Activated CD4-positive, alpha-beta memory T cell treated with anti-CD3 and anti-CD28 coated beads, Interleukin-2, amount 10 ng/mL, durations not matched to agents 7 days and 5 days (primary cell): Measurements from ENCODE around the gene COG7. TPM values are rescaled to one million over a fixed set of nuclear protein-coding genes. Genes with fewer than 3 reads are reported as not detected.

Source experiments
- CTCF ChIA-PET: fragments of 350-600 bp; sonication (Branson Sonifier 250); formaldehyde crosslinking; loops from one replicate; lab custom pipeline; 2021; ENCODE audit warnings: antibody characterized with exemption, inconsistent platforms; lab: Charles Lee
- POLR2A ChIA-PET: fragments of 350-600 bp; sonication (Branson Sonifier 250); formaldehyde crosslinking; loops from one replicate; lab custom pipeline; 2021; ENCODE audit warnings: antibody characterized with exemption; lab: Charles Lee
- DNase-seq: peaks from one replicate; pipeline ENCODE4 v3.0.0-alpha.2; 2020
- H3K27ac Mint-ChIP-seq: one replicate; pipeline ENCODE4 v1.8.0; 2021; ENCODE audit warnings: mild to moderate bottlenecking, mixed read lengths
- H3K27me3 Mint-ChIP-seq: one replicate; pipeline ENCODE4 v1.8.0; 2021; ENCODE audit warnings: mixed read lengths
- H3K36me3 Mint-ChIP-seq: one replicate; pipeline ENCODE4 v1.8.0; 2021; ENCODE audit warnings: low read depth, mixed read lengths
- H3K4me1 Mint-ChIP-seq: one replicate; pipeline ENCODE4 v1.8.0; 2021; ENCODE audit warnings: mixed read lengths
- H3K4me3 Mint-ChIP-seq: one replicate; pipeline ENCODE4 v1.8.0; 2021; ENCODE audit warnings: mild to moderate bottlenecking, mixed read lengths
- H3K9me3 Mint-ChIP-seq: one replicate; pipeline ENCODE4 v1.8.0; 2021; ENCODE audit warnings: mixed read lengths
- total RNA-seq, 2 experiments: library from RNA; stranded (reverse); gene quantifications; one replicate each; pipeline ENCODE4 v1.2.3, GENCODE V29; 2021

Gene COG7
- total RNA-seq, 2 experiments from 2014 or later: 18.0 to 19.0 TPM

- no peak for DNase-seq
- ChIA-PET POLR2A (no interaction called here), CTCF (no interaction called here)
- H3K27me3 Mint-ChIP-seq: no peaks in the 10 kb centered on the region
- no peak overlapping the region for H3K27ac Mint-ChIP-seq
- no peak overlapping the region for H3K4me3 Mint-ChIP-seq
- H3K36me3 Mint-ChIP-seq: no peaks in the 10 kb centered on the region
- no peaks in the 10 kb centered on the region for H3K9me3 Mint-ChIP-seq
- H3K4me1 Mint-ChIP-seq: no peaks in the 10 kb centered on the region
Measured at GRCh38 chr16:23355106-23355670, 97.8 kb downstream of the COG7 start.

DNA sequence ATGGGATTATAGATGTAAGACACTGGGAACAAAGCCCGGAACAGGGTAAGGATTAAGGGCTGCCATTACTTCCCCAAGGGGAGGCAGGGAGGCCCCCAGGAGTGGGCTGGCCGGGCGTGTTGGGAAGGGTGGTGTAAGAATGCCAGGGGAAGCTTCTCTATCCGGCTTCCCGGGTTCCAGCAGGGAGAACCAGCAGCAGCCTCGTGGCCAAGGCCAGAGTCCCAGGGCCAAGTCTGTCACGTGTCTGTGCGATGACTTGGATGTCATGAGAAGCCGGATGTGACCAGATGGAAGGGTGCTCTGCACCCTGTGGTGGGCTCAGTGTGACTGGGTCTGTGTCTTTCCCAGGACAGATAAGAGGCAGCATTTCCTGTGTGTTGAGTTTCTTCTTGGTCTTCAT is 98.7 kb downstream of the COG7 start:
- ChIA-PET POLR2A (no interaction called here), CTCF (interaction anchor here (1.4 kb wide), 1 partner anchor 82 kb away, joined by 3 read pairs; no protein-coding TSS in a partner anchor)
- Mint-ChIP-seq H3K4me1 (no peaks in the 10 kb centered on the region), H3K9me3 (no peaks in the 10 kb centered on the region), H3K36me3 (no peaks in the 10 kb centered on the region), H3K4me3 (no peak overlapping the region), H3K27ac (no peak overlapping the region), H3K27me3 (no peaks in the 10 kb centered on the region)
- DNase-seq: no peak

- Mint-ChIP-seq H3K27ac (no peak overlapping the region), H3K36me3 (no peaks in the 10 kb centered on the region), H3K27me3 (no peaks in the 10 kb centered on the region), H3K4me1 (no peaks in the 10 kb centered on the region), H3K4me3 (no peak overlapping the region), H3K9me3 (no peaks in the 10 kb centered on the region)
- POLR2A ChIA-PET: no interaction called here
- no peak for DNase-seq
- CTCF ChIA-PET: interaction anchor here (1.4 kb wide), 1 partner anchor 82 kb away, joined by 3 read pairs; no protein-coding TSS in a partner anchor
Measured at GRCh38 chr16:23353440-23353839, 99.5 kb downstream of the COG7 start.

DNA sequence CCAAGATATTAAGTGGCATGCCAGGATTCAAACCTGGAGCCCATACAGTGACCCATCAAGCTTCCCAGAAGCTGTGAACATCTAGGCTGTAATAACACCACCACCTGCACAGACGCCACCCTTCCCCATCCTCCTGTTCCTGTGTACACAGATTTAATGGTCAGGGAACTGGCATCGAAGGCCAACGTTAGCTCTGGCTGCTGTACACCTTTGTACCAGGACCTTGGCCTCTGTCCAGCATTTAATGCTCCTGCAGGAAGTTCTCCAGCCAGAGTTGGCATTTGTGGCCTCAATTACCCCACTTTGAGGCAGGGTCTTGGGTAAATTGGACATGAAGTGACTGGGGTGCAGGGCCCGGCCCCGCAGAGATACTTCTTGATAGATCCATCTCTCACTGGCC is 101.6 kb downstream of the COG7 start:
- DNase-seq: no peak
- Mint-ChIP-seq H3K27ac (no peak overlapping the region), H3K27me3 (peaks cover 3% of the 10 kb centered on the region), H3K9me3 (no peaks in the 10 kb centered on the region), H3K36me3 (no peaks in the 10 kb centered on the region), H3K4me3 (no peak overlapping the region), H3K4me1 (no peaks in the 10 kb centered on the region)
- ChIA-PET POLR2A (no interaction called here), CTCF (no interaction called here)

DNA sequence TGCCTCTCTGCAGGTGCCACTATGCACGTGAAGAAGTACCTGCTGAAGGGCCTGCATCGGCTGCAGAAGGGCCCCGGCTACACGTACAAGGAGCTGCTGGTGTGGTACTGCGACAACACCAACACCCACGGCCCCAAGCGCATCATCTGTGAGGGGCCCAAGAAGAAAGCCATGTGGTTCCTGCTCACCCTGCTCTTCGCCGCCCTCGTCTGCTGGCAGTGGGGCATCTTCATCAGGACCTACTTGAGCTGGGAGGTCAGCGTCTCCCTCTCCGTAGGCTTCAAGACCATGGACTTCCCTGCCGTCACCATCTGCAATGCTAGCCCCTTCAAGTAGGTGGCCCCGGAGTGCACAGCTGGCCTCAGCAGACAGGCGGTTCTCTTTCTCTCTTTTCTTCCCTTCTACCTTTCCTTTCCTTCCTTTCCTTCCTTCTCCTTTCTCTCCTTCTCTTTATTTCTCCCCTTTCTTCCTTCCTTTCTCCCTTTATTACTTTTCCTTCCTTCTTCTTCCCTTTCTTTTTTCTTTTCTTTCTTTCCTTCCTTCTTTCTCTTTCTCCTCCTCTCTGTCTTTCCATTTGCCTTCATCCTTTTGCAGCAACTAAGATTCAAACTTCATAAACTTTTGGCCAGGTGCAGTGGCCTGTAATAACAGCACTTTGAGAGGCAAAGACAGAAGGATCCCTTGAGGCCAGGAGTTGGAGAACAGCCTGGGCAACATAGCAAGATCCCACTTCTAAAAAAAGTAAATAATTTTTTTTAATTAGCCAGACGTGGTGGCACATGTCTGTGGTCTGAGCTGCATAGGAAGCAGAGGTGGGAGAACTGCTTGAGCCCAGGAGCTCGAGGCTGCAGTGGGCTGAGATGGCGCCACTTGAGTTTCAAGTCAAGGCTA is 104.2 kb downstream of the COG7 start:
- POLR2A ChIA-PET: no interaction called here
- H3K4me3 Mint-ChIP-seq: no peak overlapping the region
- DNase-seq: no peak
- no peaks in the 10 kb centered on the region for H3K4me1 Mint-ChIP-seq
- CTCF ChIA-PET: no interaction called here
- no peaks in the 10 kb centered on the region for H3K36me3 Mint-ChIP-seq
- peaks cover 3% of the 10 kb centered on the region for H3K27me3 Mint-ChIP-seq
- H3K9me3 Mint-ChIP-seq: no peaks in the 10 kb centered on the region
- H3K27ac Mint-ChIP-seq: no peak overlapping the region

DNA sequence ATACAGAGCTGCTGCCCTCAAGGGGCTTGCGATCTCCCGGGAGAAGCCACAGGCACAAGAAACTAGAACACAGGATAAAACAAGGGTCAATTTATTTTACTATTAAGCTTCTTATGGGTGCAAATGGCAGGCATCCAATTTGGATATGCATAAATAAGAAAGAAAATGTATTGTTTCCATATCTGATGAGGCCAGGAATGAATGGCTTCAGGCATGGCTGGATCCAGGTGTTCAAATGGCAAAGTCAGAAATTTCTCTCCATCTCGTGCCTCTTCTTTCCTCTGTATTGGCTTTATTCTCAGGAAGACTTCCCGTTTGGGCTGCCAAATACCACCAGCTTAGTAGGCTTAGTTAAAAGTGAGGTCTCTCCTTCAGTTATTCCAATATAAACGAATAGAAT is 107.8 kb downstream of the COG7 start:
- CTCF ChIA-PET: no interaction called here
- Mint-ChIP-seq H3K4me3 (no peak overlapping the region), H3K27me3 (peaks cover 10% of the 10 kb centered on the region), H3K9me3 (no peaks in the 10 kb centered on the region), H3K27ac (no peak overlapping the region), H3K4me1 (no peaks in the 10 kb centered on the region), H3K36me3 (no peaks in the 10 kb centered on the region)
- POLR2A ChIA-PET: no interaction called here
- no peak for DNase-seq

DNA sequence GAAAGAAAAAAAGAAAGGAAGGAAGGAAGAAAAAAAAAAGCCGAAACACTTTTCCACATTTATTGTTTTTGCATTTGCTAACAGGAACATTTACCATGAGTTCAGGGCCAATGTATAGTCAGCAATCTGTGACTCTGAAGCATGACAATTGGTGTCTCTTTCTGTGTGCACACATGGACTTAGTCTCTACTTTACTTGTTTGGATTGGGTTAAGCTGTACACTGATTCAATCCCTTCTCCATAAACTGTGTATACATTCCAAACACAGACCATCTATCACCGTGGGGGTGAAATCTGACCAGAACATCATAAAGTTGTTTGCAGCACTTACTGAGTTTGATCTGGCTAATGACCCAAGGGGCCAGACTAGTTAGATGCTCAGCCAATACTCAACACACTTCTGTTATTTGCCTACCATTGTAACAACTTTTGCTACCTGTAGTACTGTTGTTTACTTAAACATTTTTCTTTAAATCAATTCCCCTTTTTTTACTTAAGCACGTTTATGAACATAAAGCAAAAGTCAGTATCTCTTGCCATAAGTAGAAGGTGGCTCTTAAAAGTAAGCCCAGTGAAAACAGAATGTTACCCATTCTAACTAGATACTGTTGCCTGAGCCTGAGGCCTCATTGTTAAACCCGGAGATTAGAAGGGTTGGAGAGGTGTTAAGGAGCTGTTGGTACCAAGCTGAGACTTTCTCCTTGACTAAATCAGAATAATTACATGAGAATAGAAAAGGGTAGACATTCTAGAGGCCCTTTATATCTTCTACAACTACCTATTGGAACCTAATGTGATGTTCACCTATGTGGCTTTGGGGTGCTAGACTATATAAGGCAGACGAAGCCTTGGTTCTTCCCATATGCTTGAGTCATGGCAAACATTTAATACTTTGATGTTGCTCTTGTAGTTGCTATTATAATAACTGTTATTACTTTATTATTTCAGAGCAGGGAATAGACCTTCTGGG is 109.1 kb downstream of the COG7 start:
- no peak overlapping the region for H3K4me3 Mint-ChIP-seq
- CTCF ChIA-PET: no interaction called here
- no peak for DNase-seq
- H3K36me3 Mint-ChIP-seq: no peaks in the 10 kb centered on the region
- no peak overlapping the region for H3K27ac Mint-ChIP-seq
- H3K27me3 Mint-ChIP-seq: peaks cover 15% of the 10 kb centered on the region
- no peaks in the 10 kb centered on the region for H3K4me1 Mint-ChIP-seq
- POLR2A ChIA-PET: no interaction called here
- H3K9me3 Mint-ChIP-seq: no peaks in the 10 kb centered on the region

GRCh38 chr16:23342083-23342640 is 110.8 kb downstream of the COG7 start:
- ChIA-PET POLR2A (no interaction called here), CTCF (no interaction called here)
- H3K27ac Mint-ChIP-seq: no peak overlapping the region
- no peaks in the 10 kb centered on the region for H3K36me3 Mint-ChIP-seq
- DNase-seq: no peak
- H3K27me3 Mint-ChIP-seq: peaks cover 12% of the 10 kb centered on the region
- no peak overlapping the region for H3K4me3 Mint-ChIP-seq
- H3K4me1 Mint-ChIP-seq: no peaks in the 10 kb centered on the region
- H3K9me3 Mint-ChIP-seq: no peaks in the 10 kb centered on the region

DNA sequence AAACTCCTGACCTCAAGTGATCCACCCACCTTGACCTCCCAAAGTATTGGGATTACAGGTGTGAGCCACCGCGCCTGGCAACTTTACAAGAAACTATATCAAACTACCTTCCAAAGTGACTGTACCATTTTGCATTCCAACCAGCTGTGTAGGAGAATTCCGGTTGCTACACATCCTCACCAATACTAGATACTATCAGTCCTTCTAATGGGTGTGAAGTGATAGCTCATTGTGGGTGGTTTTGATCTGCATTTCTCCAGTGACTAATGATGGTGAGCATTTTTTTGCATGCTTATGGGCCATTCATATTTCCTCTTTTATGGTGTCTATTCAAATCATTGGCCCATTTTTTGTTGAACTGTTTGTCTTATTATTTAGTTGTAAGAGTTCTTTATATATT is 113.2 kb downstream of the COG7 start:
- no peak for DNase-seq
- no peaks in the 10 kb centered on the region for H3K9me3 Mint-ChIP-seq
- H3K36me3 Mint-ChIP-seq: no peaks in the 10 kb centered on the region
- no peak overlapping the region for H3K27ac Mint-ChIP-seq
- no peak overlapping the region for H3K4me3 Mint-ChIP-seq
- H3K4me1 Mint-ChIP-seq: peaks cover 5% of the 10 kb centered on the region
- peaks cover 16% of the 10 kb centered on the region for H3K27me3 Mint-ChIP-seq
- POLR2A ChIA-PET: no interaction called here
- CTCF ChIA-PET: no interaction called here

Other genes with a start within 250 kb of the COG7 start
- gene SCNN1B, start 150.9 kb downstream of the COG7 start, total RNA-seq: not detected
- 10 to 100 TPM; 95.3 to 97.8 TPM for gene GGA2, start 57.3 kb upstream of the COG7 start, total RNA-seq
- gene EARS2, start 104.2 kb upstream of the COG7 start, total RNA-seq: 10 to 100 TPM in 1 of 2 experiments, 1 to 10 TPM in 1; 9.3 to 11.0 TPM
- gene UBFD1, start 104.5 kb upstream of the COG7 start, total RNA-seq: 10 to 100 TPM; 36.6 to 39.7 TPM
- 10 to 100 TPM; 79.8 to 81.1 TPM for gene NDUFAB1, start 143.1 kb upstream of the COG7 start, total RNA-seq
- gene PALB2, start 188.1 kb upstream of the COG7 start, total RNA-seq: 10 to 100 TPM; 16.8 to 17.0 TPM
- gene DCTN5, start 188.3 kb upstream of the COG7 start, total RNA-seq: 10 to 100 TPM; 64.9 to 68.8 TPM
- gene PLK1, start 225.7 kb upstream of the COG7 start, total RNA-seq: 100 to 1,000 TPM; 102 to 104 TPM